Measurements from ENCODE around the gene DHX35. TPM values are rescaled to one million over a fixed set of nuclear protein-coding genes. Genes with fewer than 3 reads are reported as not detected.
A peak's percentile ranks its signal among the peaks of the same experiment; 100 is the strongest.

Gene DHX35
- total and polyA plus RNA-seq, 10 of the 15 experiments (the other 5 are each of a cell fraction or from before 2014, with no cell fraction given) = 4.3 to 21.6 (median 14.9) TPM

GRCh38 chr20:38985603-38986170 lies 23.5 kb downstream of the DHX35 start:
- in situ Hi-C loops (cut with MboI) (no loop called here), intact Hi-C loops (cut with micrococcal nuclease; ENCODE audit: unreplicated experiment) (loop anchor here (2.0 kb wide), 1 partner anchor 35 kb away; no protein-coding TSS in a partner anchor)
- ChIA-PET SMC1A (ENCODE audit: uncharacterized antibody, unreplicated experiment) (interaction anchor here (0.6 to 14.8 kb wide), 10 partner anchors 11 to 112 kb away, joined by 3 to 237 read pairs (median 4); partner anchors contain the start of genes DHX35 and FAM83D), RAD21 (ENCODE audit: unreplicated experiment) (interaction anchor here (0.8 to 6.4 kb wide), 11 partner anchors 11 to 115 kb away, joined by 3 to 75 read pairs (median 3); partner anchors contain the start of gene DHX35), POLR2A (interaction anchor here (0.7 to 5.6 kb wide), 8 partner anchors 9 to 52 kb away, joined by 3 to 36 read pairs (median 3); partner anchors contain the start of gene DHX35), CTCF (interaction anchor here (0.6 to 4.7 kb wide), 11 partner anchors 10 to 96 kb away, joined by 3 to 33 read pairs (median 5); partner anchors contain the start of gene DHX35)
- TF ChIP-seq EED (IDR thresholded peaks at IDR 0.05; ENCODE audit: low read depth) = no peak
- TF ChIP-seq BCL11A (IDR thresholded peaks at IDR 0.05; ENCODE audit: low read depth, low read length) = 0 out of 2 replicates have a peak, but pooled peaks have one; percentile 4
- TF ChIP-seq RUNX3 (IDR thresholded peaks at IDR 0.05; ENCODE audit: low read length) = peak; percentile 32; the same call in 1 of the 2 replicates
- peak; percentile 30; the same call in 1 of the 2 replicates for TF ChIP-seq MTA2 (IDR thresholded peaks at IDR 0.05; ENCODE audit: low read depth)
- TF ChIP-seq IKZF2 (IDR thresholded peaks at IDR 0.05) = 0 out of 4 replicates have a peak, but pooled peaks of 1 of the 2 experiments have one; percentile 19
- no peak for TF ChIP-seq DPF2 (IDR thresholded peaks at IDR 0.05)
- TF ChIP-seq ZNF207 (IDR thresholded peaks at IDR 0.05; ENCODE audit: borderline replicate concordance) = no peak
- TF ChIP-seq ZNF384 (IDR thresholded peaks at IDR 0.05; ENCODE audit: borderline replicate concordance, low read depth, low read length) = peak; percentile 26; the same call in 1 of the 2 replicates
- ATAC-seq (peak; percentile 58), FAIRE-seq (no peak), DNase-seq (ENCODE audit: low read depth, low spot score) (peak; percentile 20)
- H3K4me2 ChIP-seq (ENCODE audit: control insufficient read depth, insufficient read depth) = peak overlapping the region; percentile 51; the same call in 1 of the 2 replicates
- 0% methylated on average over 1 of the region's 1 CpG for WGBS (ENCODE audit: insufficient coverage, insufficient replicate concordance, low lambda C conversion rate, missing lambda C conversion rate)
- H3K4me3 ChIP-seq = no peak overlapping the region
- H2AFZ ChIP-seq (ENCODE audit: control insufficient read depth, low read depth, low read length) = no peak overlapping the region
- no peaks in the 10 kb centered on the region for H3K9me3 ChIP-seq (replicated peaks; ENCODE audit: control insufficient read depth, insufficient read depth, low read length)
- no peaks in the 10 kb centered on the region for H3K27me3 ChIP-seq (replicated peaks in 1 of 2; ENCODE audit: control insufficient read depth in 2 of 2, insufficient read depth in 2 of 2, low read length in 1 of 2)
- no peaks in the 10 kb centered on the region for H4K20me1 ChIP-seq (ENCODE audit: control insufficient read depth, insufficient read depth)
- H3K36me3 ChIP-seq (ENCODE audit: control insufficient read depth in 2 of 2, insufficient read depth in 2 of 2, low read length in 1 of 2) = peaks cover 0 to 3% of the 10 kb centered on the region in 2 experiments; a peak in 1 of 4 replicates
- peaks cover 34% of the 10 kb centered on the region for H3K4me1 ChIP-seq (ENCODE audit: control insufficient read depth, insufficient read depth, low read length)
- peak overlapping the region; percentile 17 for H3K27ac ChIP-seq (ENCODE audit: control insufficient read depth, insufficient read depth)
- H3K79me2 ChIP-seq (ENCODE audit: control insufficient read depth, insufficient read depth, low read length) = peaks cover 2% of the 10 kb centered on the region
- H3K9ac ChIP-seq (ENCODE audit: control insufficient read depth, insufficient read depth, low read length) = no peak overlapping the region
- BruUV-seq (replicated peaks) = no TSS peak
